ENCODE results near the gene CACNA1E. TPM values are rescaled to one million over a fixed set of nuclear protein-coding genes. Genes with fewer than 3 reads are reported as not detected.
A peak's percentile ranks its signal among the peaks of the same experiment; 100 is the strongest.

The CACNA1E gene
- total and polyA plus RNA-seq, 7 experiments from 2014 or later: 0.07 TPM; not detected in 6

DNA sequence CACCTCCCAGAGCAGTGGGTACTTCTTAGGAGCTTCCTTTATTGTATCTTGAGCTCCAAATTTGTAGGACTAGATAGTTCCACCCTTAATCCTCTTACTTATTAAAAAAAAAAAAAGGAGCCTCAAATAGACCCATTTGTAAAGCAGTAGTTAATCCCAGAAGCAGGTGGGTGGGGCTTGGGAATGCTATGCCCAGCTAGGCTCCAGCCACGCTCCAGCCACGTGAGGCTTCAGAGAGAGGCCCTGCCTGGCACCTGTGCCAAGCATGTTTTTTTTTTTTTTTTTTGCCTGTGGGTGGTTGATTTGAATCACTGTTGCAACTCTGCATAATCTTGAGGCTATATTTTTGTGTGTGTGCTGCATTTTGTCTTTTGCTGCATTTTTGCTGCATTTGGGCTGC, 7.0 kb downstream of the CACNA1E start:
- Histone ChIP-seq H3K27me3 (ENCODE audit: control insufficient read depth in 2 of 2, insufficient read depth in 2 of 2, low read length in 2 of 2) (peaks cover 4% of the 10 kb centered on the region in 2 donors), H3K4me1 (ENCODE audit: control insufficient read depth in 2 of 2, insufficient read depth in 2 of 2, low read length in 2 of 2) (no peaks in the 10 kb centered on the region), H3K9me3 (ENCODE audit: control insufficient read depth in 2 of 3, low read length in 3 of 3) (no peaks in the 10 kb centered on the region), H3K36me3 (ENCODE audit: control insufficient read depth in 2 of 3, insufficient read depth in 3 of 3, low read length in 3 of 3) (no peaks in the 10 kb centered on the region), H3K27ac (ENCODE audit: low read depth, low read length) (no peak overlapping the region), H3K4me3 (ENCODE audit: low read length) (no peak overlapping the region)
- ChIA-PET POLR2A (no interaction called here), CTCF (interaction anchor here (0.8 kb wide), 1 partner anchor 11 kb away, joined by 3 read pairs; no protein-coding TSS in a partner anchor)
- peaks cover 0 to 3% (median 0%) of the 10 kb centered on the region in 11 donors for H3K9me3 Mint-ChIP-seq
- no peak for DNase-seq
- intact Hi-C loops (cut with micrococcal nuclease): no loop called here
- peaks cover 0 to 13% (median 12%) of the 10 kb centered on the region in 7 donors for H3K4me1 Mint-ChIP-seq
- ATAC-seq: no peak
- no peak overlapping the region for H3K27ac Mint-ChIP-seq
- H3K27me3 Mint-ChIP-seq: peaks cover 56 to 81% (median 71%) of the 10 kb centered on the region in 5 donors
- H3K36me3 Mint-ChIP-seq: peaks cover 0 to 4% (median 0%) of the 10 kb centered on the region in 5 donors
- H3K4me3 Mint-ChIP-seq: no peak overlapping the region

- H3K4me1 Mint-ChIP-seq: peaks cover 0 to 6% (median 5%) of the 10 kb centered on the region in 7 donors
- DNase-seq (no peak), ATAC-seq (no peak)
- H3K4me3 ChIP-seq (ENCODE audit: low read length): no peak overlapping the region
- H3K4me1 ChIP-seq (ENCODE audit: control insufficient read depth in 2 of 2, insufficient read depth in 2 of 2, low read length in 2 of 2): no peaks in the 10 kb centered on the region
- no peak overlapping the region for H3K27ac ChIP-seq (ENCODE audit: low read depth, low read length)
- H3K27me3 Mint-ChIP-seq: peaks cover 49 to 74% (median 66%) of the 10 kb centered on the region in 5 donors
- H3K4me3 Mint-ChIP-seq: no peak overlapping the region
- no peaks in the 10 kb centered on the region for H3K36me3 ChIP-seq (ENCODE audit: control insufficient read depth in 2 of 3, insufficient read depth in 3 of 3, low read length in 3 of 3)
- H3K36me3 Mint-ChIP-seq: peaks cover 0 to 3% (median 0%) of the 10 kb centered on the region in 5 donors
- H3K27ac Mint-ChIP-seq: no peak overlapping the region
- intact Hi-C loops (cut with micrococcal nuclease): no loop called here
- H3K9me3 ChIP-seq (ENCODE audit: control insufficient read depth in 2 of 3, low read length in 3 of 3): no peaks in the 10 kb centered on the region
- ChIA-PET CTCF (interaction anchor here (0.8 kb wide), 1 partner anchor 12 kb away, joined by 3 read pairs; no protein-coding TSS in a partner anchor), POLR2A (no interaction called here)
- H3K27me3 ChIP-seq (ENCODE audit: control insufficient read depth in 2 of 2, insufficient read depth in 2 of 2, low read length in 2 of 2): peaks cover 0 to 4% of the 10 kb centered on the region in 2 donors
- H3K9me3 Mint-ChIP-seq: peaks cover 0 to 3% (median 0%) of the 10 kb centered on the region in 11 donors
Measured at GRCh38 chr1:181490740-181491712, 7.7 kb downstream of the CACNA1E start.

DNA sequence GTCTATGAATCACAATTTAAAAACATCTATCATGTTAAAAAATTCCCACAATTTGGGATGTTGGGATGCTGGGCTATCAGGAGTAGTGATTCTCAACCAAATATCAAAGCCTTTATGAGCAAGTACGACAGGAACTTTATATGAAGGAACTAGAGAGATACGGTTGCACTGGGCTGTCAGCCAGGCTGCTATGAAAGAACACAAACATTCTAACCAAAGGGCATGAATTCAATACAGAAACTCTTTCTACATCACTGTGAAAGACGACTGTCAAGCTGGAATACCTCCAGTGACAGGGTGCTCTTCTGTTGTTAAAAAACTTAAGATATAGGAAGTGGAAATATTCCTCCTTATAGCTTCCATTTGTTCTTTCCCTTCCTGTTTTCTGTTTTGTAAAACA, 9.8 kb downstream of the CACNA1E start:
- Mint-ChIP-seq H3K36me3 (no peaks in the 10 kb centered on the region), H3K9me3 (no peaks in the 10 kb centered on the region), H3K27ac (no peak overlapping the region), H3K27me3 (peaks cover 31 to 69% (median 63%) of the 10 kb centered on the region in 5 donors), H3K4me1 (peaks cover 0 to 2% (median 0%) of the 10 kb centered on the region in 7 donors), H3K4me3 (no peak overlapping the region)
- CTCF ChIA-PET: no interaction called here
- H3K4me3 ChIP-seq (ENCODE audit: low read length): no peak overlapping the region
- no peak overlapping the region for H3K27ac ChIP-seq (ENCODE audit: low read depth, low read length)
- POLR2A ChIA-PET: no interaction called here
- H3K9me3 ChIP-seq (ENCODE audit: control insufficient read depth in 2 of 3, low read length in 3 of 3): no peaks in the 10 kb centered on the region
- H3K36me3 ChIP-seq (ENCODE audit: control insufficient read depth in 2 of 3, insufficient read depth in 3 of 3, low read length in 3 of 3): no peaks in the 10 kb centered on the region
- no peaks in the 10 kb centered on the region for H3K4me1 ChIP-seq (ENCODE audit: control insufficient read depth in 2 of 2, insufficient read depth in 2 of 2, low read length in 2 of 2)
- peaks cover 0 to 4% of the 10 kb centered on the region in 2 donors for H3K27me3 ChIP-seq (ENCODE audit: control insufficient read depth in 2 of 2, insufficient read depth in 2 of 2, low read length in 2 of 2)
- no peak for ATAC-seq
- no peak for DNase-seq
- intact Hi-C loops (cut with micrococcal nuclease): no loop called here

- Histone ChIP-seq H3K9me3 (ENCODE audit: control insufficient read depth in 2 of 3, low read length in 3 of 3) (no peaks in the 10 kb centered on the region), H3K36me3 (ENCODE audit: control insufficient read depth in 2 of 3, insufficient read depth in 3 of 3, low read length in 3 of 3) (no peaks in the 10 kb centered on the region), H3K27me3 (ENCODE audit: control insufficient read depth in 2 of 2, insufficient read depth in 2 of 2, low read length in 2 of 2) (peaks cover 0 to 4% of the 10 kb centered on the region in 2 donors), H3K4me1 (ENCODE audit: control insufficient read depth in 2 of 2, insufficient read depth in 2 of 2, low read length in 2 of 2) (no peaks in the 10 kb centered on the region), H3K27ac (ENCODE audit: low read depth, low read length) (no peak overlapping the region), H3K4me3 (ENCODE audit: low read length) (no peak overlapping the region)
- intact Hi-C loops (cut with micrococcal nuclease): no loop called here
- CTCF ChIA-PET: no interaction called here
- DNase-seq: no peak
- POLR2A ChIA-PET: no interaction called here
- ATAC-seq: no peak
- no peak overlapping the region for H3K4me3 Mint-ChIP-seq
- H3K27ac Mint-ChIP-seq: no peak overlapping the region
- H3K36me3 Mint-ChIP-seq: no peaks in the 10 kb centered on the region
- H3K4me1 Mint-ChIP-seq: peaks cover 0 to 2% (median 0%) of the 10 kb centered on the region in 7 donors
- peaks cover 27 to 63% (median 59%) of the 10 kb centered on the region in 5 donors for H3K27me3 Mint-ChIP-seq
- no peaks in the 10 kb centered on the region for H3K9me3 Mint-ChIP-seq
Measured at GRCh38 chr1:181493885-181494284, 10.6 kb downstream of the CACNA1E start.

DNA sequence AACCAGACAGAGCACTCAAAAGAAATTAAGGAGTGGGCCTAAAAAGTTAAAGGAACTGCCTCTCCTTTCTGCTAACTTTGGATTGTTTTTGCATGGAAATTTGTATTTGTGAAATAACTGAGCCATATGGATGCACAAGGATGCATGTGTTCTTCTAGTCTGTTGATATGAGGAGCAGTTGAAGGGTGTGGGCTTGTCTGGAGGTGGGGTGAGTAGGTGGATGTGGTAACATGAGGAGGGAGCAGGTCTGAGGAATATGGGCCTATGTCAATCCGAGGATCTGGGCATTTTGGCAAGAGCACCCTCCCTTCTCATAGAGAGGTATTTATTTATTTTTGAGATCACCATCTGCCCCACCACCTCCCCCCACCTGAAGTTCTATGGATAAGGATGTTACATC, 13.4 kb downstream of the CACNA1E start:
- POLR2A ChIA-PET: no interaction called here
- H3K9me3 Mint-ChIP-seq: no peaks in the 10 kb centered on the region
- Histone ChIP-seq H3K4me1 (ENCODE audit: control insufficient read depth in 2 of 2, insufficient read depth in 2 of 2, low read length in 2 of 2) (no peaks in the 10 kb centered on the region), H3K27me3 (ENCODE audit: control insufficient read depth in 2 of 2, insufficient read depth in 2 of 2, low read length in 2 of 2) (peaks cover 0 to 4% of the 10 kb centered on the region in 2 donors), H3K27ac (ENCODE audit: low read depth, low read length) (no peak overlapping the region), H3K36me3 (ENCODE audit: control insufficient read depth in 2 of 3, insufficient read depth in 3 of 3, low read length in 3 of 3) (no peaks in the 10 kb centered on the region), H3K4me3 (ENCODE audit: low read length) (no peak overlapping the region), H3K9me3 (ENCODE audit: control insufficient read depth in 2 of 3, low read length in 3 of 3) (no peaks in the 10 kb centered on the region)
- H3K27ac Mint-ChIP-seq: peak overlapping the region in 1 of 9 donors; percentile 43
- H3K27me3 Mint-ChIP-seq: peaks cover 18 to 62% (median 51%) of the 10 kb centered on the region in 5 donors
- DNase-seq (no peak), ATAC-seq (no peak)
- peaks cover 0 to 2% (median 0%) of the 10 kb centered on the region in 7 donors for H3K4me1 Mint-ChIP-seq
- no peak overlapping the region for H3K4me3 Mint-ChIP-seq
- no peaks in the 10 kb centered on the region for H3K36me3 Mint-ChIP-seq
- intact Hi-C loops (cut with micrococcal nuclease): no loop called here
- CTCF ChIA-PET: no interaction called here

DNA sequence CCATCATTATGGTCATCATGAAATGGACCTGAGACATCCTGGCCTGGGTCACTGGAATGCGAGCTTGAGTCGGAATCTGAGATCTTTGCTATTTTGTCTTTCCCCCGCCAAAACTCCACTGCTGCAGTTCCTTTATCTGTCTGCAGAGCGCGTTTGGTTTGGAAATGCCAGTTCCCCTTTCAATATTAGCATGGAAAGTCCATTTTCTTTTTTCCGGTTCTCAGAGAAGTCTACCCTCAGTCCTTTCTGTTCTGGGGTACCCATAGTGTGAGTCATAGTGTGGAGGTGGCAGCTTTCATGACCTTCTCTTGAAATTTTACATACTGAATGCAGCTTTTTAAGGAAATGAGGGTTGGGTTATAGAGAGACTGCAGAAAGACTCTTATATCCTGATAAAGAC, 14.6 kb downstream of the CACNA1E start:
- ATAC-seq: no peak
- CTCF ChIA-PET: interaction anchor here (0.5 kb wide), 1 partner anchor 87 kb away, joined by 4 read pairs; no protein-coding TSS in a partner anchor
- no peak overlapping the region for H3K27ac Mint-ChIP-seq

More for the DNA sequence above, 14.6 kb downstream of the CACNA1E start:
- Histone ChIP-seq H3K4me1 (ENCODE audit: control insufficient read depth in 2 of 2, insufficient read depth in 2 of 2, low read length in 2 of 2) (no peaks in the 10 kb centered on the region), H3K27ac (ENCODE audit: low read depth, low read length) (no peak overlapping the region), H3K27me3 (ENCODE audit: control insufficient read depth in 2 of 2, insufficient read depth in 2 of 2, low read length in 2 of 2) (no peaks in the 10 kb centered on the region), H3K4me3 (ENCODE audit: low read length) (no peak overlapping the region), H3K9me3 (ENCODE audit: control insufficient read depth in 2 of 3, low read length in 3 of 3) (no peaks in the 10 kb centered on the region), H3K36me3 (ENCODE audit: control insufficient read depth in 2 of 3, insufficient read depth in 3 of 3, low read length in 3 of 3) (no peaks in the 10 kb centered on the region)
- Mint-ChIP-seq H3K4me3 (no peak overlapping the region), H3K27me3 (peaks cover 21 to 55% (median 47%) of the 10 kb centered on the region in 5 donors), H3K9me3 (no peaks in the 10 kb centered on the region), H3K4me1 (peaks cover 0 to 2% (median 0%) of the 10 kb centered on the region in 7 donors), H3K36me3 (no peaks in the 10 kb centered on the region)
- POLR2A ChIA-PET: no interaction called here
- intact Hi-C loops (cut with micrococcal nuclease): no loop called here
- no peak for DNase-seq

Data from naive thymus-derived CD4-positive, alpha-beta T cell (primary cell).